Measurements from ENCODE around the gene CEP152. TPM values are rescaled to one million over a fixed set of nuclear protein-coding genes. Genes with fewer than 3 reads are reported as not detected.

The CEP152 gene
- total RNA-seq, 1 donor: 5.2 TPM

GRCh38 chr15:48806151-48806550 is 4.7 kb downstream of the CEP152 start:
- DNase-seq (ENCODE audit: low read depth): peak; percentile 33
- no peak overlapping the region for H3K4me3 ChIP-seq (ENCODE audit: low read depth, low read length)
- no peak for TF ChIP-seq CTCF (IDR thresholded peaks at IDR 0.05; ENCODE audit: insufficient read depth, low read depth, low read length)

GRCh38 chr15:48805591-48805990 is 5.3 kb downstream of the CEP152 start:
- H3K4me3 ChIP-seq (ENCODE audit: low read depth, low read length): no peak overlapping the region
- TF ChIP-seq CTCF (IDR thresholded peaks at IDR 0.05; ENCODE audit: insufficient read depth, low read depth, low read length): no peak
- DNase-seq (ENCODE audit: low read depth): no peak

GRCh38 chr15:48803877-48804276 is 7.0 kb downstream of the CEP152 start:
- DNase-seq (ENCODE audit: low read depth): no peak
- no peak for TF ChIP-seq CTCF (IDR thresholded peaks at IDR 0.05; ENCODE audit: insufficient read depth, low read depth, low read length)
- H3K4me3 ChIP-seq (ENCODE audit: low read depth, low read length): no peak overlapping the region

GRCh38 chr15:48802867-48803266 is 8.0 kb downstream of the CEP152 start:
- TF ChIP-seq CTCF (IDR thresholded peaks at IDR 0.05; ENCODE audit: insufficient read depth, low read depth, low read length): no peak
- H3K4me3 ChIP-seq (ENCODE audit: low read depth, low read length): no peak overlapping the region
- DNase-seq (ENCODE audit: low read depth): peak; percentile 82

- no peak for DNase-seq (ENCODE audit: low read depth)
- H3K4me3 ChIP-seq (ENCODE audit: low read depth, low read length): no peak overlapping the region
These were observed 8.6 kb downstream of the CEP152 start for GRCh38 chr15:48802257-48802656.

GRCh38 chr15:48800811-48801455 is 9.9 kb downstream of the CEP152 start:
- H3K4me3 ChIP-seq (ENCODE audit: low read depth, low read length): no peak overlapping the region
- peak; percentile 49 for TF ChIP-seq CTCF (IDR thresholded peaks at IDR 0.05; ENCODE audit: insufficient read depth, low read depth, low read length)
- DNase-seq (ENCODE audit: low read depth): peak; percentile 55

More at GRCh38 chr15:48802257-48802656, 8.6 kb downstream of the CEP152 start:
- no peak for TF ChIP-seq CTCF (IDR thresholded peaks at IDR 0.05; ENCODE audit: insufficient read depth, low read depth, low read length)

- no peak for TF ChIP-seq CTCF (IDR thresholded peaks at IDR 0.05; ENCODE audit: insufficient read depth, low read depth, low read length)
- no peak for DNase-seq (ENCODE audit: low read depth)
These were observed 10.6 kb downstream of the CEP152 start for GRCh38 chr15:48800245-48800644.

More at GRCh38 chr15:48800245-48800644, 10.6 kb downstream of the CEP152 start:
- no peak overlapping the region for H3K4me3 ChIP-seq (ENCODE audit: low read depth, low read length)

Measured in fibroblast of villous mesenchyme (primary cell).